HepG2 (cell line): ENCODE measurements around the gene VRK2.

Experiments
- ELF1 ChIP-seq: sonication (generic); formaldehyde crosslinking; IDR thresholded peaks from 2 replicates; pipeline ENCODE4 v1.4.0; 2020; ENCODE audit warnings: missing genetic modification reagents
- GATAD2A ChIP-seq: IDR thresholded peaks from 2 replicates; pipeline ENCODE4 v1.6.1; 2016
- GRHL1 ChIP-seq: sonication (generic); formaldehyde crosslinking; conservative IDR thresholded peaks from 2 replicates; pipeline ENCODE4 v1.8.0; 2022; ENCODE audit warnings: missing genetic modification reagents
- POLR2A ChIP-seq, 2 experiments: IDR thresholded peaks; 2 replicates each; pipeline ENCODE4 v1.6.1; 2011; ENCODE audit warnings: low read depth in 2 of 2, low read length in 2 of 2, mild to moderate bottlenecking in 1 of 2, moderate library complexity in 1 of 2; ENCODE audit not compliant: insufficient read depth in 1 of 2
- SAP130 ChIP-seq: IDR thresholded peaks from 2 replicates; pipeline ENCODE4 v1.6.1; 2016; ENCODE audit warnings: low read depth
- SIN3A ChIP-seq: IDR thresholded peaks from 2 replicates; pipeline ENCODE4 v1.6.1; 2011; ENCODE audit warnings: low read depth, mild to moderate bottlenecking, control low read depth, low read length, borderline replicate concordance
- ZNF24 ChIP-seq: fragments of 450-650 bp; IDR thresholded peaks from 2 replicates; pipeline ENCODE4 v1.6.1; 2017; ENCODE audit warnings: antibody characterized with exemption, mild to moderate bottlenecking
- ZNF318 ChIP-seq: sonication (generic); formaldehyde crosslinking; IDR thresholded peaks from 2 replicates; pipeline ENCODE4 v1.4.0; 2020; ENCODE audit warnings: mild to moderate bottlenecking, missing genetic modification reagents
- ZNF777 ChIP-seq: sonication (generic); formaldehyde crosslinking; IDR thresholded peaks from 2 replicates; pipeline ENCODE4 v1.4.0; 2020; ENCODE audit warnings: missing genetic modification reagents

GRCh38 chr2:58194458-58194857 is 147.9 kb downstream of the VRK2 start:
- TF ChIP-seq ELF1 (CRISPR knock-in tag) = no peak
- TF ChIP-seq GATAD2A (CRISPR knock-in tag) = no peak
- TF ChIP-seq POLR2A (IDR thresholded peaks at IDR 0.05; ENCODE audit: insufficient read depth in 1 of 2, low read depth in 2 of 2, low read length in 2 of 2) = no peak
- no peak for TF ChIP-seq SIN3A
- TF ChIP-seq ZNF777 = no peak
- no peak for TF ChIP-seq SAP130 (CRISPR knock-in tag)
- TF ChIP-seq ZNF318 = no peak
- no peak for TF ChIP-seq ZNF24
- TF ChIP-seq GRHL1 (CRISPR knock-in tag) = no peak
